ENCODE data around the gene DGKB. TPM values are rescaled to one million over a fixed set of nuclear protein-coding genes. Genes with fewer than 3 reads are reported as not detected.

DGKB gene
- polyA plus RNA-seq, 1 donor (not counting 4 experiments of a cell fraction or from before 2014, with no cell fraction given): 0.01 TPM

GRCh38 chr7:14179781-14180180 lies 722.8 kb downstream of the DGKB start:
- no peak overlapping the region for H3K4me2 ChIP-seq (ENCODE audit: control insufficient read depth, extremely low read depth, insufficient read depth, low read depth, low read length)
- dilution Hi-C loops (cut with MboI; ENCODE audit: extremely low pct_ligation_motif_present, low sequenced_read_pairs): no loop called here
- DNase-seq (ENCODE audit: low read depth, low spot score) (no peak), FAIRE-seq (no peak)
- H3K9ac ChIP-seq (ENCODE audit: control insufficient read depth, extremely low read depth, insufficient read depth, low read length): no peak overlapping the region
- H3K79me2 ChIP-seq (ENCODE audit: control insufficient read depth, insufficient read depth, low read length): no peaks in the 10 kb centered on the region
- H3K9me1 ChIP-seq (ENCODE audit: control insufficient read depth, extremely low read depth, insufficient read depth, low read length): no peaks in the 10 kb centered on the region
- H4K20me1 ChIP-seq (ENCODE audit: control insufficient read depth, extremely low read depth, insufficient read depth, low read length): no peaks in the 10 kb centered on the region
- H3K4me3 ChIP-seq (ENCODE audit: control insufficient read depth in 2 of 3, extremely low read depth in 1 of 3, insufficient read depth in 2 of 3, low read depth in 1 of 3, low read length in 3 of 3): no peak overlapping the region
- H2AFZ ChIP-seq (ENCODE audit: control insufficient read depth, low read length): no peak overlapping the region
- no peaks in the 10 kb centered on the region for H3K27me3 ChIP-seq (ENCODE audit: control insufficient read depth, extremely low read depth, insufficient read depth, low read length)
- no peak for TF ChIP-seq EZH2 (IDR thresholded peaks at IDR 0.05; ENCODE audit: low read length)
- TF ChIP-seq CTCF (optimal IDR thresholded peaks at IDR 0.05 in 1 of 3, IDR thresholded peaks at IDR 0.05 in 1 of 3, conservative IDR thresholded peaks at IDR 0.05 in 1 of 3; ENCODE audit: extremely low read depth in 1 of 3, insufficient read depth in 2 of 3, low read length in 3 of 3): no peak
- H3K36me3 ChIP-seq (ENCODE audit: control insufficient read depth in 2 of 2, extremely low read depth in 1 of 2, insufficient read depth in 2 of 2, low read length in 2 of 2): no peaks in the 10 kb centered on the region
- no peak overlapping the region for H3K27ac ChIP-seq (ENCODE audit: control insufficient read depth, insufficient read depth, low read length)
- no peaks in the 10 kb centered on the region for H3K9me3 ChIP-seq (ENCODE audit: control insufficient read depth, low read depth, low read length)
- H3K4me1 ChIP-seq (ENCODE audit: control insufficient read depth, extremely low read depth, insufficient read depth, low read length): no peaks in the 10 kb centered on the region

- TF ChIP-seq EZH2 (IDR thresholded peaks at IDR 0.05; ENCODE audit: low read length) (no peak), CTCF (optimal IDR thresholded peaks at IDR 0.05 in 1 of 3, IDR thresholded peaks at IDR 0.05 in 1 of 3, conservative IDR thresholded peaks at IDR 0.05 in 1 of 3; ENCODE audit: extremely low read depth in 1 of 3, insufficient read depth in 2 of 3, low read length in 3 of 3) (no peak)
- no peaks in the 10 kb centered on the region for H3K79me2 ChIP-seq (ENCODE audit: control insufficient read depth, insufficient read depth, low read length)
- DNase-seq (ENCODE audit: low read depth, low spot score) (no peak), FAIRE-seq (no peak)
- H3K9ac ChIP-seq (ENCODE audit: control insufficient read depth, extremely low read depth, insufficient read depth, low read length): no peak overlapping the region
- no peak overlapping the region for H2AFZ ChIP-seq (ENCODE audit: control insufficient read depth, low read length)
- H3K27me3 ChIP-seq (ENCODE audit: control insufficient read depth, extremely low read depth, insufficient read depth, low read length): no peaks in the 10 kb centered on the region
- no peaks in the 10 kb centered on the region for H3K9me1 ChIP-seq (ENCODE audit: control insufficient read depth, extremely low read depth, insufficient read depth, low read length)
- no peaks in the 10 kb centered on the region for H3K9me3 ChIP-seq (ENCODE audit: control insufficient read depth, low read depth, low read length)
- no peak overlapping the region for H3K27ac ChIP-seq (ENCODE audit: control insufficient read depth, insufficient read depth, low read length)
- H3K4me2 ChIP-seq (ENCODE audit: control insufficient read depth, extremely low read depth, insufficient read depth, low read depth, low read length): no peak overlapping the region
- no peaks in the 10 kb centered on the region for H3K4me1 ChIP-seq (ENCODE audit: control insufficient read depth, extremely low read depth, insufficient read depth, low read length)
- H3K36me3 ChIP-seq (ENCODE audit: control insufficient read depth in 2 of 2, extremely low read depth in 1 of 2, insufficient read depth in 2 of 2, low read length in 2 of 2): no peaks in the 10 kb centered on the region
- dilution Hi-C loops (cut with MboI; ENCODE audit: extremely low pct_ligation_motif_present, low sequenced_read_pairs): no loop called here
- no peaks in the 10 kb centered on the region for H4K20me1 ChIP-seq (ENCODE audit: control insufficient read depth, extremely low read depth, insufficient read depth, low read length)
- H3K4me3 ChIP-seq (ENCODE audit: control insufficient read depth in 2 of 3, extremely low read depth in 1 of 3, insufficient read depth in 2 of 3, low read depth in 1 of 3, low read length in 3 of 3): no peak overlapping the region
Observed at GRCh38 chr7:14177876-14178275, 724.7 kb downstream of the DGKB start.

Data from keratinocyte (primary cell).